ENCODE data around the gene ARHGAP45.

- no peak for TF ChIP-seq CTCF (IDR thresholded peaks at IDR 0.05)
- no peak for TF ChIP-seq POLR2A (IDR thresholded peaks at IDR 0.05)
These were observed 12.6 kb upstream of the ARHGAP45 start for GRCh38 chr19:1054102-1055027.

All from body of pancreas (tissue), 4 donors.